Lower lobe of right lung (tissue), 2 donors: ENCODE measurements around the gene PTPN12. TPM values are rescaled to one million over a fixed set of nuclear protein-coding genes. Genes with fewer than 3 reads are reported as not detected.

ENCODE experiments used
- ATAC-seq, 2 donors: fragments of 200-7000 bp; cut with Tn5 transposase; one replicate each; pipeline ENCODE4 v1.9.1; 2020 to 2022; ENCODE audit warnings: mild to moderate bottlenecking in 2 of 2, moderate library complexity in 2 of 2
- DNase-seq: peaks from one replicate; pipeline ENCODE4 v3.0.0-alpha.2; 2020
- H3K27ac ChIP-seq: fragments of 200-600 bp; one replicate; pipeline ENCODE4 v1.8.0; 2022
- H3K27me3 ChIP-seq: fragments of 200-600 bp; one replicate; pipeline ENCODE4 v1.8.0; 2022; ENCODE audit warnings: low read depth
- H3K36me3 ChIP-seq: fragments of 200-600 bp; one replicate; pipeline ENCODE4 v1.8.0; 2022; ENCODE audit warnings: mild to moderate bottlenecking
- H3K4me1 ChIP-seq: fragments of 200-600 bp; one replicate; pipeline ENCODE4 v1.8.0; 2022
- H3K4me3 ChIP-seq: fragments of 200-600 bp; one replicate; pipeline ENCODE4 v1.8.0; 2022; ENCODE audit warnings: mild to moderate bottlenecking
- H3K9me3 ChIP-seq: fragments of 200-600 bp; one replicate; pipeline ENCODE4 v1.8.0; 2022
- CTCF ChIP-seq: fragments of 200-600 bp; IDR thresholded peaks from one replicate; pipeline ENCODE4 v1.8.0; 2022; ENCODE audit warnings: antibody characterized with exemption, mild to moderate bottlenecking
- intact Hi-C: fragments of 100-400 bp; cut with DNase I; formaldehyde crosslinking; loops from one replicate; pipeline ENCODE4 v1.11.0; 2022
- total RNA-seq: library from RNA; stranded (reverse); fragmentation: NEBNext Ultra II Directional; extraction: Animal tissue kit (Norgen Biotek cat#: 25700); gene quantifications from one replicate; pipeline ENCODE4 v1.2.1, GENCODE V29; 2021
- donor health status: DM: no; HTN: yes; CAD: no; lungs with severe emphysema.

The PTPN12 gene
- total RNA-seq, 1 donor from 2014 or later = 164 TPM

GRCh38 chr7:77680266-77680665, 143.2 kb downstream of the PTPN12 start:
- ATAC-seq (no peak), DNase-seq (no peak)
- Histone ChIP-seq H3K27ac (no peak overlapping the region), H3K9me3 (no peaks in the 10 kb centered on the region), H3K4me1 (peaks cover 19% of the 10 kb centered on the region), H3K4me3 (no peak overlapping the region), H3K27me3 (no peaks in the 10 kb centered on the region), H3K36me3 (peaks cover 15% of the 10 kb centered on the region)
- no peak for TF ChIP-seq CTCF
- intact Hi-C loops = no loop called here

- no peak for TF ChIP-seq CTCF
- intact Hi-C loops = no loop called here
- H3K27me3 ChIP-seq = no peaks in the 10 kb centered on the region
- H3K36me3 ChIP-seq = peaks cover 15% of the 10 kb centered on the region
- H3K4me1 ChIP-seq = peaks cover 33% of the 10 kb centered on the region
- H3K9me3 ChIP-seq = no peaks in the 10 kb centered on the region
- no peak overlapping the region for H3K4me3 ChIP-seq
- peak overlapping the region; percentile 73 for H3K27ac ChIP-seq
- DNase-seq = no peak
- ATAC-seq = peak; percentile 9 to 41
Measured at GRCh38 chr7:77684030-77684429, 146.9 kb downstream of the PTPN12 start.

- no peaks in the 10 kb centered on the region for H3K27me3 ChIP-seq
- intact Hi-C loops = no loop called here
- DNase-seq = no peak
- H3K4me1 ChIP-seq = peaks cover 34% of the 10 kb centered on the region
- TF ChIP-seq CTCF = no peak
- H3K36me3 ChIP-seq = peaks cover 19% of the 10 kb centered on the region
- peak; percentile 94 for ATAC-seq
- no peaks in the 10 kb centered on the region for H3K9me3 ChIP-seq
- H3K4me3 ChIP-seq = no peak overlapping the region
- peak overlapping the region; percentile 73 for H3K27ac ChIP-seq
Measured at GRCh38 chr7:77685233-77685632, 148.1 kb downstream of the PTPN12 start.

GRCh38 chr7:77687100-77687746, 150.1 kb downstream of the PTPN12 start:
- H3K4me3 ChIP-seq = no peak overlapping the region
- TF ChIP-seq CTCF = no peak
- H3K27ac ChIP-seq = peak overlapping the region; percentile 20
- no peak for DNase-seq
- peaks cover 19% of the 10 kb centered on the region for H3K36me3 ChIP-seq
- H3K27me3 ChIP-seq = no peaks in the 10 kb centered on the region
- no peak for ATAC-seq
- intact Hi-C loops = no loop called here
- H3K9me3 ChIP-seq = no peaks in the 10 kb centered on the region
- H3K4me1 ChIP-seq = peaks cover 41% of the 10 kb centered on the region

- peak in 1 of 2 donors; percentile 16 for ATAC-seq
- Histone ChIP-seq H3K36me3 (peaks cover 18% of the 10 kb centered on the region), H3K4me1 (peaks cover 41% of the 10 kb centered on the region), H3K27me3 (no peaks in the 10 kb centered on the region), H3K9me3 (no peaks in the 10 kb centered on the region), H3K27ac (peak overlapping the region; percentile 20), H3K4me3 (no peak overlapping the region)
- TF ChIP-seq CTCF = no peak
- no peak for DNase-seq
- intact Hi-C loops = no loop called here
Measured at GRCh38 chr7:77687747-77688144, 150.7 kb downstream of the PTPN12 start.

Other genes starting within 250 kb of the PTPN12 start
- 80.0 TPM for gene GSAP, start 120.9 kb upstream of the PTPN12 start, total RNA-seq
- 26.8 TPM for gene RSBN1L, start 159.2 kb downstream of the PTPN12 start, total RNA-seq